ENCODE data around the gene RNF220.

- no peak for TF ChIP-seq CTCF (IDR thresholded peaks at IDR 0.05)
- no peak for TF ChIP-seq POLR2A (IDR thresholded peaks at IDR 0.05)
These were observed 270.1 kb downstream of the RNF220 start for GRCh38 chr1:44675186-44675585.
